BLaER1 (cell line): Measurements from ENCODE around the gene MCM3.

Source experiments
- H3K27ac ChIP-seq: shearing (Covaris generic); formaldehyde crosslinking; 2 replicates; pipeline ENCODE4 v1.8.1; 2022
- H3K27me3 ChIP-seq: shearing (Covaris generic); formaldehyde crosslinking; 2 replicates; pipeline ENCODE4 v1.8.1; 2022
- H3K36me3 ChIP-seq: shearing (Covaris generic); formaldehyde crosslinking; 2 replicates; pipeline ENCODE4 v1.8.1; 2022
- H3K4me1 ChIP-seq: shearing (Covaris generic); formaldehyde crosslinking; 2 replicates; pipeline ENCODE4 v1.8.1; 2022
- H3K4me2 ChIP-seq: shearing (Covaris generic); formaldehyde crosslinking; 2 replicates; pipeline ENCODE4 v1.8.1; 2022
- H3K4me3 ChIP-seq: shearing (Covaris generic); formaldehyde crosslinking; 2 replicates; pipeline ENCODE4 v1.8.1; 2022
- H3K9ac ChIP-seq: shearing (Covaris generic); formaldehyde crosslinking; 2 replicates; pipeline ENCODE4 v1.8.1; 2022
- H3K9me3 ChIP-seq: shearing (Covaris generic); formaldehyde crosslinking; 2 replicates; pipeline ENCODE4 v1.8.1; 2022
- H4K20me1 ChIP-seq: shearing (Covaris generic); formaldehyde crosslinking; 2 replicates; pipeline ENCODE4 v1.8.1; 2022
- Cebpa-rat ChIP-seq: shearing (Covaris generic); IDR thresholded peaks from 2 replicates; pipeline ENCODE4 v1.8.1; 2022

MCM3 gene

DNA sequence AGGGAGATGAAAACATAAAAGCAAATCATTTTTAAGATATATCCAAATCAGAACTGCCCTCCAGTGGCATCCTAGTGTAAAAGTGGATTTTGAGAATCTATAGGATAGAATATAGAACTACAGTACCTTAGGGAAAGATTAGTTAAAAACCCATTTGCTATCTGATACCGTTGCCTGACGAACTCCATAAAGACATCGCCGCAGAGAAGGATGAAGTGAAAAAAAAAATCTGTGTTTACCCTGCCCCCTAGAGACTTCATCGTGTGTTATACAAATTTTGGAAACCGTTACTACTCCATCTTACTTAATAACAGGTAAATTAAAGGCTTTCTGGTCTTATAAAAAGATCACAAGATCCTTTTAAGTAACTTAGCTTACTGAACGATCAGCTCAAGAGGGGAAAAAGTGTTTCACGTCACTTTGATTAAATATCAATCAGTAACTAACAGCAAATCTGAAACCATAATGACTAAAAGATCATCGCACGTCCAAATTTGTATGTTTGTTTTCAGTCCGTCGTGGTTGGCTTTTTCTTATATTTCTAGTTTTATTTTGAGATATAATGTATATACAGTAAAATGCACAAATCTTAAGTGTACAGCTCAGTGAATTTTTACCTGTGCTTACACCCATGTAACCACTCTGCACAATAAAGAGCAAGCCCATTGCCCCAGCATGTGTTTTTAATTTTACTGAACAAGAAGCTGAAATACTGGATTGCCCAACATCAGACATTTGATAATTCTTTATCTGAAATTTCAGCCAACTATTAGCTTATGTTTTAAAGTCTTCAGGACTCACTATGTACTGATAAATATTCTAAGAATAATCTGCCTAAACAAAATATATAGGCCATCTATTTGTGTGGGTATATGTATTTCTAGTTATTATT, 881 bp upstream of the MCM3 start:
- Histone ChIP-seq H3K4me1 (peaks cover 40% of the 10 kb centered on the region), H3K27ac (peak overlapping the region; percentile 57), H3K9ac (peak overlapping the region; percentile 66), H3K27me3 (no peaks in the 10 kb centered on the region), H3K9me3 (no peaks in the 10 kb centered on the region), H3K36me3 (peaks cover 28% of the 10 kb centered on the region), H3K4me3 (peak overlapping the region; percentile 94), H3K4me2 (peak overlapping the region; percentile 79), H4K20me1 (peaks cover 32% of the 10 kb centered on the region)
- no peak for TF ChIP-seq Cebpa-rat

DNA sequence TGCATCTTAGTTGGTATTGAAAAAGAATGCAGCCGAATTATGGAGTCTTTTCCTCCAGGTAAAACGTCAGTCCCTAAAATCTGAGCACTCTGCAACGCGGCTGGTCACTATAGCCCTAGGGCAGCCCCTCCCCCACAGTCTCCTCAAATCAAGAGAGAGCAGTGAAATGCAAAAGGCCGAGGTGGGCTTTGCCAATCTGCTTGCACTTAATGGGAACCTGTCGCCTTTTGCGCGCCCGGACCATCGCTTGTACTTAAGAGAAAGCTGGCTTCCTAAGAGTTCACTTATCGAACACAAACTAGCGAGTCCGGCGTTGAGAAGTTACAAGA, 447 bp downstream of the MCM3 start:
- no peak for TF ChIP-seq Cebpa-rat
- Histone ChIP-seq H3K36me3 (peaks cover 41% of the 10 kb centered on the region), H3K4me3 (peak overlapping the region; percentile 94), H4K20me1 (peaks cover 45% of the 10 kb centered on the region), H3K4me1 (peaks cover 44% of the 10 kb centered on the region), H3K4me2 (peak overlapping the region; percentile 89), H3K27me3 (no peaks in the 10 kb centered on the region), H3K9me3 (no peaks in the 10 kb centered on the region), H3K9ac (peak overlapping the region; percentile 96), H3K27ac (peak overlapping the region; percentile 94)

DNA sequence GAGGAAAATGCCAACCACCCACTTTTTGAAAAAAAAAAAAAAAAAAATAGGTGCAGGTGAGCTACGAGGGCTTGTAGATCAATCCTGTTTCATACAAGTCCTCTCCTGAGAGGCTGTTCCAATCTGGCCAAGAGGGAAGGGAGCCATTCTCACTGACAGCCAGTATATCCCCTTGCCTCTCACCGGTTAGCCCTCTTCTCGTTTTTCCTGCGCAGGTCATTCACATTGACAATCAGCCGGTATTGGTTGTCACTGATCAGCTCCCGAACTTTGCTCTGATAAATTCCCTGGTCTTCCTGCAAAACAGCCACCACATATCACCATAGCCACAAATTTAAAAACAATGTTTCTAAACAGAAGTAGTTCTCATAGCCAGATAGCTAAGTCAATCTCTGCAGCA, 1.4 kb downstream of the MCM3 start:
- Histone ChIP-seq H3K27ac (no peak overlapping the region; the same call in 1 of the 2 replicates), H3K9me3 (no peaks in the 10 kb centered on the region), H3K4me1 (peaks cover 53% of the 10 kb centered on the region), H3K4me2 (peak overlapping the region; percentile 89), H3K9ac (peak overlapping the region; percentile 96), H4K20me1 (peaks cover 53% of the 10 kb centered on the region), H3K4me3 (peak overlapping the region; percentile 94), H3K27me3 (no peaks in the 10 kb centered on the region), H3K36me3 (peaks cover 51% of the 10 kb centered on the region)
- no peak for TF ChIP-seq Cebpa-rat

DNA sequence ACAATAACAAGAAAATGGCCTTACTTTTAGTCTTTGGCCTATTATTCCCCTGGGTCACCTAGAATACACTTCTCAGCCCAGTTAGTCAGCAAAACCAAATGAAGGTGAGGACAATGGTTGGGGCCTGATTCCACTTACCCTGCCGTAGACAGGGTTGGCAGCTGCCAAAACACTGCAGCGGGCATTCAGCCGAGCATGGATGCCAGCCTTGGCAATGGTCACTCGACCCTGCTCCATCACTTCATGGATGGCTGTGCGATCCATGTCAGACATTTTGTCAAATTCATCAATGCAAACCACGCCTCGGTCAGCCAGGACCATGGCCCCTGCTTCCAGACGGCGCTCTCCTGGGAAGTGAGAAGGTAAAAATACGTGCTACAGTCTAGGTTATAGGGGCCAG, 8.4 kb downstream of the MCM3 start:
- Histone ChIP-seq H3K9me3 (no peaks in the 10 kb centered on the region), H3K27me3 (no peaks in the 10 kb centered on the region), H3K4me3 (no peak overlapping the region), H3K9ac (no peak overlapping the region), H4K20me1 (peaks cover 89% of the 10 kb centered on the region), H3K36me3 (peaks cover 100% of the 10 kb centered on the region), H3K27ac (no peak overlapping the region), H3K4me1 (peaks cover 12% of the 10 kb centered on the region), H3K4me2 (no peak overlapping the region)
- TF ChIP-seq Cebpa-rat, result no peak

DNA sequence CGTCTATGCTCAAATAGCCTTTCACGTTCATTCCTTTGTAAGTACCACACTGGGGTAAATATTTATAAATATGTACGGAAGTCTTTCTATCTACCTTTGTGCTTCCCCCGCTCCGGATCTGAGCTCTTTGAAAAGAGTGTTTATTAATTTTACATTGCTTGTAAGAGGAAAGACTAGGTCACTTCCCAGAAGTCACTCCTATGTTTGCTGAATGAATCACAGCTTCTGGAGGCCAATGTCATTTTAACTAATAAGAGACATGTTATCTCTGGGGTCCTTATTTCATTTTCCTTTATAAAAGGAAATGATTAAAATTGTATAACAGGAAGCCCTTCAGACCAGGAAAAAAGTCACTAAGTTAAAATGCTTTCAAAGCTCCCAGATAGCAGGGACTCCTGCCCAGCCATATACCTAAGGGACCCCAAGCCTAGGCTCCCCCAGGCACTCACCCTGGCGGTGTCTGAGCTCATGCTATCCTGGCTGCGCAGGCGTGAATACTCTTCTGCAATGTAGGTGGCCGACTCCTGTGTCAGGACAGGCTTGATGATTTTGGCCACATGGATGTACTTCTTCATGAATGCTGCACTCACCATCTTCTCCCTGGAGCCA, 12.6 kb downstream of the MCM3 start:
- Histone ChIP-seq H3K4me3 (no peak overlapping the region), H3K27me3 (no peaks in the 10 kb centered on the region), H3K27ac (no peak overlapping the region), H3K4me1 (no peaks in the 10 kb centered on the region), H3K4me2 (no peak overlapping the region), H3K36me3 (peaks cover 100% of the 10 kb centered on the region), H3K9me3 (no peaks in the 10 kb centered on the region), H3K9ac (no peak overlapping the region), H4K20me1 (peaks cover 59% of the 10 kb centered on the region)
- TF ChIP-seq Cebpa-rat, result no peak

DNA sequence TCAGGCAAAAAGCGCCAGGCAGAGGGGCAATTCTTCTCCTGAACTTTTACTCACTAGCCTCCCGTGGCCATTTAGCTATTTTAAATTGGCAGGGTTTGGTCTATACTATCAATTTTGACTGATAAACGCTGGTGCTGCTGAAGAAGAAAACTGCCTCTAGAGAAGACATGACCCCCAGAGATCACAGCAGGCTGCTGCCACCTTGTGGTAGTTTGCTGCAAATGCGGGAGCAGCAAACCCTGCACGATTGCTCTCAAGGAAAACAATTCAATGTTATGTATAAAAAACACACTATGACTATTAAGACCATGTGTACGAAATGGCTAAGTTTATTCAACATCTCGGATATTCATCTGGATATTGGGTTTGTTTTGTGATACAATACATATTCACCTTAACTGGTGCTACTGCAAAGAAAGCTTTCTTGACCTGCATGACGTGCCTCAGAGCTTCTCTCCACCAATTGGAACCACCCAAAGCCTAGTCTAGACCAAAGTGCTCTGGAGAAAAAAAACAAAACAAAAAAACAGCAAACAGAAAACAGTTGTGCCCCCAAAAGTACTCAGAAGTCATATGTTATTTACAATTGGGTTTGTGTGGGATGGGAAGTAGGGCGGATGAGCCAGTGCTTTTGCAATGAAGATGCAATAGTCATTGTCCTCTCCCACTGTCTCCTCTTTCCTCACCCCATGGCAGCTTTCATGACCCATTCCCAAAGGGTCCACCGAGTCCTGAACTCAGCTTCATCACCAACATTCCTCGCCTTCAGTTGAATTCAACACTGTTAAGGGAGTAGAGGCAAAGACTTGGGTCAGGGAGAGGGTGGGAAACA, 20.6 kb downstream of the MCM3 start:
- 0 out of 2 replicates have a peak overlapping the region, but pooled peaks have one; percentile 7 for H3K4me2 ChIP-seq
- peaks cover 92% of the 10 kb centered on the region for H3K36me3 ChIP-seq
- no peak overlapping the region for H3K4me3 ChIP-seq
- no peaks in the 10 kb centered on the region for H3K27me3 ChIP-seq
- peaks cover 20% of the 10 kb centered on the region; the same call in 1 of the 2 replicates for H4K20me1 ChIP-seq
- no peak overlapping the region for H3K9ac ChIP-seq
- TF ChIP-seq Cebpa-rat, result no peak
- H3K4me1 ChIP-seq, result peaks cover 11% of the 10 kb centered on the region
- no peaks in the 10 kb centered on the region for H3K9me3 ChIP-seq
- no peak overlapping the region for H3K27ac ChIP-seq

DNA sequence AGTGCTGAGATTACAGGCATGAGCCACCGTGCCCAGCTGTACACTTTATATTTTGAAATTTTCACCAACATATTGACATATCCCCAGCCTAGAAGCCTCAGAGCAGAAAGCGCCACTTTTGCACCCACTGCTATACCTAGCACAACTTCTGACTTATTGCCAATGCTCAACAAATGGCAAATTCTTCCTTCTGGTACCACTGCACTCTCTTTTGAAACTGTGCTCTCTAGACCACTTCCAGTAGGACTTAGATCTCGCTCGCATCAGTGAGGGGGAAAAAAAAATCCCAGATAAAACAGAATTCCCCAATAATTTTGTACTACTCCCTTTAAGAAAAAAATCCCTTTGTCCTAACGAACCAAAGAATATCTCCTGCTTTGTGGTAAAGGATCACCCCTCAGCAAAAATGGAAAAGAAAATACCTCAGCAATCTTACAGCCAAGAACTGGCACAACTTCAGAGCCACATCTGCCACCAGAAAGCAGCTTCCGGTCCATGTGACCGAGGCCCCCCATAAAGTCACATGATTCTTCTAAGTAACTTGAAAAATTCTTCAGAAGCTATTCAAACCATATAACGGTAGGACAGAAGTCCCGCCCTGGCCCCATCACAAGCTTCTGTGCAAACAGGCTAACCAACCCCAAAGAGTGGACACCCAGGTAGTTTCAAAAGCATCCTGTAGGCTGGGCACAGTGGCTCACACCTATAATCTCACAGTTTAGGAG, 21.8 kb downstream of the MCM3 start:
- H3K36me3 ChIP-seq, result peaks cover 80% of the 10 kb centered on the region
- peak overlapping the region; percentile 7; the same call in 1 of the 2 replicates for H3K4me2 ChIP-seq
- H3K4me3 ChIP-seq, result no peak overlapping the region
- H4K20me1 ChIP-seq, result peaks cover 18% of the 10 kb centered on the region; the same call in 1 of the 2 replicates
- no peaks in the 10 kb centered on the region for H3K9me3 ChIP-seq
- H3K27me3 ChIP-seq, result no peaks in the 10 kb centered on the region
- no peak for TF ChIP-seq Cebpa-rat
- H3K27ac ChIP-seq, result peak overlapping the region; percentile 35; the same call in 1 of the 2 replicates
- no peak overlapping the region for H3K9ac ChIP-seq
- H3K4me1 ChIP-seq, result peaks cover 11% of the 10 kb centered on the region

DNA sequence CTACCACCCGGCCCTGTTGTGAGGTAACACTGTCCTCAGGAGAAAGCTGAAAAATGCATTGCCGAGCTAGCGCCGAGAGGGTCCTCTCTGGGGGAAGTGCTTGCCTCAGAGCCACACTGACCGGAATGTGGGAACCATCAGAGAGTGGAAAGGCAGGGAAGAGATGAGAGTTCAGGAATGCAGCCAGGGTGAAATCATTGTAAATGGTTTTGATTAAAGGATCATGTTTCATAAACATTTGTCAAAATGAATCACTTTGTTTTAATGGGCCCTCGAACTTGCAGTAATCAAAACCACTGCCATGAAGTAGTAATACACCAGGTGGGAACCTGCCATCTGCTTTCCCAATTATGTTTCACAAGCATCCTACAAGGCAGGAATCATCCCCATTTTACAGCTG, 23.3 kb downstream of the MCM3 start:
- H3K4me1 ChIP-seq, result peaks cover 11% of the 10 kb centered on the region
- H3K9ac ChIP-seq, result no peak overlapping the region
- H4K20me1 ChIP-seq, result peaks cover 12% of the 10 kb centered on the region; the same call in 1 of the 2 replicates
- H3K27me3 ChIP-seq, result no peaks in the 10 kb centered on the region
- no peak overlapping the region for H3K27ac ChIP-seq
- no peak overlapping the region for H3K4me3 ChIP-seq
- no peak overlapping the region for H3K4me2 ChIP-seq
- no peaks in the 10 kb centered on the region for H3K9me3 ChIP-seq
- TF ChIP-seq Cebpa-rat, result no peak
- H3K36me3 ChIP-seq, result peaks cover 65% of the 10 kb centered on the region

DNA sequence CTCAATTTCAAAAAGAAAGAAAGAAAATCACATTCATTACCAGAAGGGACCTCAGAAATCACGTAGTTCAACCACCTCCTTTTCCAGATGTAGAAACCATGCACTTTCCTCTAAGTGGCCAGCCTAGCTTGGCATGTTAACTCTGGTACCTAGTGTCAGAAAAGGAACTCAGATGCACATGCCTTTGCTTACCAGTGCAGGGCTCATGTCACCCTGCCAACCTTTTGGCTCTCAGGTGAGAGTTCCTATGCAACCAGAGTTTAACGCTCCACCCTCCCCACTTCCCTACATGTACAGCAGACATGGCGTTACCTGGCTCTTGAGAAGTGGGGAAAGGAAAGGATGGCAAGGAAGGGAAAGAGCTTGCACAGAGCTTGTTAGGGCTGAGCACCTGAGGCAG, 23.9 kb downstream of the MCM3 start:
- H3K9ac ChIP-seq, result no peak overlapping the region

More for the DNA sequence above, 23.9 kb downstream of the MCM3 start:
- Histone ChIP-seq H3K27me3 (no peaks in the 10 kb centered on the region), H3K4me1 (peaks cover 11% of the 10 kb centered on the region), H3K36me3 (peaks cover 59% of the 10 kb centered on the region), H4K20me1 (peaks cover 12% of the 10 kb centered on the region; the same call in 1 of the 2 replicates), H3K4me2 (no peak overlapping the region), H3K4me3 (no peak overlapping the region), H3K9me3 (no peaks in the 10 kb centered on the region), H3K27ac (no peak overlapping the region)
- TF ChIP-seq Cebpa-rat, result no peak
